ENCODE data around the gene OR52E6.

Gene OR52E6

GRCh38 chr11:5841797-5842196 lies at the start of gene OR52E6:
OR52E6 (minus strand) TSS chr11:5841897; CDS start chr11:5841897, 0 bp downstream.
- Histone ChIP-seq H3K36me3 (ENCODE audit: insufficient read depth, low read depth, low read length) (no peaks in the 10 kb centered on the region), H3K4me1 (ENCODE audit: insufficient read depth, low read length) (no peaks in the 10 kb centered on the region), H3K27me3 (ENCODE audit: insufficient read depth, low read length) (no peaks in the 10 kb centered on the region), H3K9me3 (ENCODE audit: insufficient read depth, low read depth, low read length) (no peaks in the 10 kb centered on the region), H3K27ac (ENCODE audit: low read length) (no peak within 1 kb of the TSS), H3K9ac (ENCODE audit: low read depth, low read length) (no peak within 1 kb of the TSS), H3K4me3 (ENCODE audit: low read length) (no peak within 1 kb of the TSS)

GRCh38 chr11:5891216-5891800 lies 49.6 kb upstream of the OR52E6 start:
- Histone ChIP-seq H3K27ac (ENCODE audit: low read length) (no peak overlapping the region), H3K9ac (ENCODE audit: low read depth, low read length) (no peak overlapping the region), H3K4me1 (ENCODE audit: insufficient read depth, low read length) (0 out of 2 replicates have a peak, but pooled peaks cover 4% of the 10 kb centered on the region), H3K9me3 (ENCODE audit: insufficient read depth, low read depth, low read length) (no peaks in the 10 kb centered on the region), H3K4me3 (ENCODE audit: low read length) (no peak overlapping the region), H3K27me3 (ENCODE audit: insufficient read depth, low read length) (no peaks in the 10 kb centered on the region), H3K36me3 (ENCODE audit: insufficient read depth, low read depth, low read length) (no peaks in the 10 kb centered on the region)

- Histone ChIP-seq H3K27me3 (ENCODE audit: insufficient read depth, low read length) (no peaks in the 10 kb centered on the region), H3K4me1 (ENCODE audit: insufficient read depth, low read length) (0 out of 2 replicates have a peak, but pooled peaks cover 4% of the 10 kb centered on the region), H3K27ac (ENCODE audit: low read length) (no peak overlapping the region), H3K9ac (ENCODE audit: low read depth, low read length) (no peak overlapping the region), H3K9me3 (ENCODE audit: insufficient read depth, low read depth, low read length) (no peaks in the 10 kb centered on the region), H3K36me3 (ENCODE audit: insufficient read depth, low read depth, low read length) (no peaks in the 10 kb centered on the region), H3K4me3 (ENCODE audit: low read length) (no peak overlapping the region)
These were observed 46.0 kb upstream of the OR52E6 start for GRCh38 chr11:5887661-5888060.

- no peak overlapping the region for H3K9ac ChIP-seq (ENCODE audit: low read depth, low read length)
- H3K27ac ChIP-seq (ENCODE audit: low read length) = no peak overlapping the region
- H3K4me3 ChIP-seq (ENCODE audit: low read length) = no peak overlapping the region
- H3K9me3 ChIP-seq (ENCODE audit: insufficient read depth, low read depth, low read length) = no peaks in the 10 kb centered on the region
- no peaks in the 10 kb centered on the region for H3K36me3 ChIP-seq (ENCODE audit: insufficient read depth, low read depth, low read length)
- no peaks in the 10 kb centered on the region for H3K27me3 ChIP-seq (ENCODE audit: insufficient read depth, low read length)
- 0 out of 2 replicates have a peak, but pooled peaks cover 4% of the 10 kb centered on the region for H3K4me1 ChIP-seq (ENCODE audit: insufficient read depth, low read length)
These were observed 45.5 kb upstream of the OR52E6 start for GRCh38 chr11:5887172-5887571.

- no peak overlapping the region for H3K4me3 ChIP-seq (ENCODE audit: low read length)
- H3K4me1 ChIP-seq (ENCODE audit: insufficient read depth, low read length) = no peaks in the 10 kb centered on the region
- H3K9ac ChIP-seq (ENCODE audit: low read depth, low read length) = no peak overlapping the region
- no peak overlapping the region for H3K27ac ChIP-seq (ENCODE audit: low read length)
- H3K9me3 ChIP-seq (ENCODE audit: insufficient read depth, low read depth, low read length) = no peaks in the 10 kb centered on the region
- H3K27me3 ChIP-seq (ENCODE audit: insufficient read depth, low read length) = no peaks in the 10 kb centered on the region
- H3K36me3 ChIP-seq (ENCODE audit: insufficient read depth, low read depth, low read length) = no peaks in the 10 kb centered on the region
These were observed 40.1 kb upstream of the OR52E6 start for GRCh38 chr11:5881756-5882155.

- no peaks in the 10 kb centered on the region for H3K36me3 ChIP-seq (ENCODE audit: insufficient read depth, low read depth, low read length)
These were observed 38.6 kb upstream of the OR52E6 start, which contains the start of gene OR52E4 for GRCh38 chr11:5880329-5880728. OR52E4 (plus strand) TSS chr11:5880629; CDS start chr11:5884293, 3,664 bp downstream.

GRCh38 chr11:5878564-5878963 lies 36.9 kb upstream of the OR52E6 start:
- Histone ChIP-seq H3K4me3 (ENCODE audit: low read length) (no peak overlapping the region), H3K9me3 (ENCODE audit: insufficient read depth, low read depth, low read length) (no peaks in the 10 kb centered on the region), H3K36me3 (ENCODE audit: insufficient read depth, low read depth, low read length) (no peaks in the 10 kb centered on the region), H3K27me3 (ENCODE audit: insufficient read depth, low read length) (no peaks in the 10 kb centered on the region), H3K4me1 (ENCODE audit: insufficient read depth, low read length) (no peaks in the 10 kb centered on the region), H3K27ac (ENCODE audit: low read length) (no peak overlapping the region), H3K9ac (ENCODE audit: low read depth, low read length) (no peak overlapping the region)

More at GRCh38 chr11:5880329-5880728, 38.6 kb upstream of the OR52E6 start, which contains the start of gene OR52E4:
- no peaks in the 10 kb centered on the region for H3K9me3 ChIP-seq (ENCODE audit: insufficient read depth, low read depth, low read length)
- no peak within 1 kb of the TSS for H3K4me3 ChIP-seq (ENCODE audit: low read length)
- H3K9ac ChIP-seq (ENCODE audit: low read depth, low read length) = no peak within 1 kb of the TSS
- H3K27ac ChIP-seq (ENCODE audit: low read length) = no peak within 1 kb of the TSS
- H3K4me1 ChIP-seq (ENCODE audit: insufficient read depth, low read length) = no peaks in the 10 kb centered on the region
- no peaks in the 10 kb centered on the region for H3K27me3 ChIP-seq (ENCODE audit: insufficient read depth, low read length)

- no peak overlapping the region for H3K4me3 ChIP-seq (ENCODE audit: low read length)
- no peaks in the 10 kb centered on the region for H3K27me3 ChIP-seq (ENCODE audit: insufficient read depth, low read length)
- no peaks in the 10 kb centered on the region for H3K4me1 ChIP-seq (ENCODE audit: insufficient read depth, low read length)
- H3K27ac ChIP-seq (ENCODE audit: low read length) = no peak overlapping the region
- H3K36me3 ChIP-seq (ENCODE audit: insufficient read depth, low read depth, low read length) = no peaks in the 10 kb centered on the region
- H3K9ac ChIP-seq (ENCODE audit: low read depth, low read length) = no peak overlapping the region
- peaks cover 4% of the 10 kb centered on the region; the same call in 1 of the 2 replicates for H3K9me3 ChIP-seq (ENCODE audit: insufficient read depth, low read depth, low read length)
These were observed 24.1 kb upstream of the OR52E6 start for GRCh38 chr11:5865826-5866225.

GRCh38 chr11:5857590-5857989 lies 15.9 kb upstream of the OR52E6 start, which contains the start of gene OR52E8:
OR52E8 (minus strand) TSS chr11:5857690; CDS start chr11:5857690, 0 bp downstream.
- no peak within 1 kb of the TSS for H3K9ac ChIP-seq (ENCODE audit: low read depth, low read length)
- no peaks in the 10 kb centered on the region for H3K4me1 ChIP-seq (ENCODE audit: insufficient read depth, low read length)
- no peak within 1 kb of the TSS for H3K27ac ChIP-seq (ENCODE audit: low read length)
- H3K4me3 ChIP-seq (ENCODE audit: low read length) = no peak within 1 kb of the TSS
- no peaks in the 10 kb centered on the region for H3K36me3 ChIP-seq (ENCODE audit: insufficient read depth, low read depth, low read length)
- H3K27me3 ChIP-seq (ENCODE audit: insufficient read depth, low read length) = no peaks in the 10 kb centered on the region
- H3K9me3 ChIP-seq (ENCODE audit: insufficient read depth, low read depth, low read length) = no peaks in the 10 kb centered on the region; the same call in 1 of the 2 replicates

GRCh38 chr11:5851002-5851401 lies 9.3 kb upstream of the OR52E6 start:
- Histone ChIP-seq H3K27me3 (ENCODE audit: insufficient read depth, low read length) (no peaks in the 10 kb centered on the region), H3K9me3 (ENCODE audit: insufficient read depth, low read depth, low read length) (no peaks in the 10 kb centered on the region; the same call in 1 of the 2 replicates), H3K4me3 (ENCODE audit: low read length) (no peak overlapping the region), H3K4me1 (ENCODE audit: insufficient read depth, low read length) (no peaks in the 10 kb centered on the region), H3K9ac (ENCODE audit: low read depth, low read length) (no peak overlapping the region), H3K27ac (ENCODE audit: low read length) (no peak overlapping the region), H3K36me3 (ENCODE audit: insufficient read depth, low read depth, low read length) (no peaks in the 10 kb centered on the region)

GRCh38 chr11:5847711-5848110 lies 6.0 kb upstream of the OR52E6 start:
- Histone ChIP-seq H3K9ac (ENCODE audit: low read depth, low read length) (no peak overlapping the region), H3K27ac (ENCODE audit: low read length) (no peak overlapping the region), H3K4me1 (ENCODE audit: insufficient read depth, low read length) (no peaks in the 10 kb centered on the region), H3K27me3 (ENCODE audit: insufficient read depth, low read length) (no peaks in the 10 kb centered on the region), H3K9me3 (ENCODE audit: insufficient read depth, low read depth, low read length) (no peaks in the 10 kb centered on the region; the same call in 1 of the 2 replicates), H3K4me3 (ENCODE audit: low read length) (no peak overlapping the region), H3K36me3 (ENCODE audit: insufficient read depth, low read depth, low read length) (no peaks in the 10 kb centered on the region)

GRCh38 chr11:5846701-5847100 lies 5.0 kb upstream of the OR52E6 start:
- Histone ChIP-seq H3K9ac (ENCODE audit: low read depth, low read length) (no peak overlapping the region), H3K36me3 (ENCODE audit: insufficient read depth, low read depth, low read length) (no peaks in the 10 kb centered on the region), H3K27ac (ENCODE audit: low read length) (no peak overlapping the region), H3K4me3 (ENCODE audit: low read length) (no peak overlapping the region), H3K27me3 (ENCODE audit: insufficient read depth, low read length) (no peaks in the 10 kb centered on the region), H3K4me1 (ENCODE audit: insufficient read depth, low read length) (no peaks in the 10 kb centered on the region), H3K9me3 (ENCODE audit: insufficient read depth, low read depth, low read length) (no peaks in the 10 kb centered on the region)
